Measurements from ENCODE around the gene CYGB. TPM values are rescaled to one million over a fixed set of nuclear protein-coding genes. Genes with fewer than 3 reads are reported as not detected.

Gene CYGB
- total and polyA plus RNA-seq, 2 of the 13 experiments (the other 11 are each of a cell fraction or from before 2014, with no cell fraction given): 18.9 to 27.1 TPM

GRCh38 chr17:76569607-76570279 lies 32.2 kb upstream of the CYGB start (continued):
- TF ChIP-seq THRA (CRISPR knock-in tag; IDR thresholded peaks at IDR 0.05; ENCODE audit: borderline replicate concordance) (peak; percentile 88), ZNF687 (CRISPR knock-in tag; IDR thresholded peaks at IDR 0.05) (peak; percentile 89), PAXIP1 (CRISPR knock-in tag; conservative IDR thresholded peaks at IDR 0.05) (peak; percentile 53), FUBP1 (CRISPR knock-in tag; IDR thresholded peaks at IDR 0.05; ENCODE audit: borderline replicate concordance) (no peak), DBP (CRISPR knock-in tag; IDR thresholded peaks at IDR 0.05; ENCODE audit: not compliant biosample characterization) (no peak), ZNF703 (CRISPR knock-in tag; IDR thresholded peaks at IDR 0.05; ENCODE audit: borderline replicate concordance) (no peak), AGO1 (IDR thresholded peaks at IDR 0.05; ENCODE audit: low read depth, low read length, poor library complexity, severe bottlenecking) (peak; percentile 64), ZNF850 (CRISPR knock-in tag; conservative IDR thresholded peaks at IDR 0.05) (no peak), ZMYM4 (CRISPR knock-in tag; IDR thresholded peaks at IDR 0.05) (peak; percentile 30; the same call in 1 of the 2 replicates), GLI4 (CRISPR knock-in tag; IDR thresholded peaks at IDR 0.05; ENCODE audit: borderline replicate concordance) (no peak), MXD3 (CRISPR knock-in tag; IDR thresholded peaks at IDR 0.05) (no peak), GTF3A (CRISPR knock-in tag; conservative IDR thresholded peaks at IDR 0.05) (no peak), TRIM22 (IDR thresholded peaks at IDR 0.05) (no peak)
